NB4 (cell line): Measurements from ENCODE around the gene TMCO4.

Experiments used
- CTCF ChIP-seq: IDR thresholded peaks from one replicate; pipeline ENCODE4 v1.5.1; 2012; ENCODE audit warnings: low read depth, low read length
- MAX ChIP-seq: IDR thresholded peaks from 2 replicates; pipeline ENCODE4 v1.6.1; 2011; ENCODE audit warnings: low read depth, low read length
- MYC ChIP-seq: IDR thresholded peaks from 2 replicates; pipeline ENCODE4 v1.6.1; 2011; ENCODE audit warnings: low read depth, low read length
- POLR2A ChIP-seq: IDR thresholded peaks from 2 replicates; pipeline ENCODE4 v1.6.1; 2011; ENCODE audit warnings: mild to moderate bottlenecking; ENCODE audit not compliant: insufficient read length; ENCODE audit errors: extremely low read depth

- TF ChIP-seq CTCF: no peak
- TF ChIP-seq POLR2A: no peak
- no peak for TF ChIP-seq MYC
- TF ChIP-seq MAX: no peak
Observed at GRCh38 chr1:19812875-19813642, 13.3 kb upstream of the TMCO4 start.
